ENCODE results near the gene PATL2.
"Not testable (repeated sequence)": the region's sequence is repeated elsewhere in the genome, so short reads cannot be mapped to it uniquely, and the experiment has no call there.

The PATL2 gene

GRCh38 chr15:44690245-44690644, 20.9 kb downstream of the PATL2 start:
- H3K9ac ChIP-seq (ENCODE audit: low read depth in 1 of 2, low read length in 2 of 2); H3K27me3 ChIP-seq (ENCODE audit: control insufficient read depth in 1 of 2, insufficient read depth in 2 of 2, low read length in 2 of 2); H3K9me3 ChIP-seq (ENCODE audit: control insufficient read depth in 1 of 2, low read length in 2 of 2); H3K27ac ChIP-seq (ENCODE audit: low read depth, low read length); H3K4me3 ChIP-seq (ENCODE audit: low read depth in 1 of 2, low read length in 2 of 2); H3K36me3 ChIP-seq (ENCODE audit: control insufficient read depth in 1 of 2, insufficient read depth in 2 of 2, low read length in 2 of 2); H3K4me1 ChIP-seq (ENCODE audit: control insufficient read depth in 1 of 2, insufficient read depth in 2 of 2, low read length in 2 of 2): not testable (repeated sequence)

GRCh38 chr15:44689318-44689717, 21.8 kb downstream of the PATL2 start:
- not testable (repeated sequence) for H3K27ac ChIP-seq (ENCODE audit: low read depth, low read length); H3K4me3 ChIP-seq (ENCODE audit: low read depth in 1 of 2, low read length in 2 of 2); H3K4me1 ChIP-seq (ENCODE audit: control insufficient read depth in 1 of 2, insufficient read depth in 2 of 2, low read length in 2 of 2); H3K9me3 ChIP-seq (ENCODE audit: control insufficient read depth in 1 of 2, low read length in 2 of 2); H3K27me3 ChIP-seq (ENCODE audit: control insufficient read depth in 1 of 2, insufficient read depth in 2 of 2, low read length in 2 of 2); H3K9ac ChIP-seq (ENCODE audit: low read depth in 1 of 2, low read length in 2 of 2); H3K36me3 ChIP-seq (ENCODE audit: control insufficient read depth in 1 of 2, insufficient read depth in 2 of 2, low read length in 2 of 2)

GRCh38 chr15:44682809-44683682, 28.1 kb downstream of the PATL2 start:
- H3K9me3 ChIP-seq (ENCODE audit: control insufficient read depth in 1 of 2, low read length in 2 of 2); H3K27me3 ChIP-seq (ENCODE audit: control insufficient read depth in 1 of 2, insufficient read depth in 2 of 2, low read length in 2 of 2); H3K36me3 ChIP-seq (ENCODE audit: control insufficient read depth in 1 of 2, insufficient read depth in 2 of 2, low read length in 2 of 2); H3K9ac ChIP-seq (ENCODE audit: low read depth in 1 of 2, low read length in 2 of 2); H3K27ac ChIP-seq (ENCODE audit: low read depth, low read length): not testable (repeated sequence)
- Histone ChIP-seq H3K4me3 (ENCODE audit: low read depth in 1 of 2, low read length in 2 of 2) (peak overlapping the region in 1 of 2 donors; percentile 32), H3K4me1 (ENCODE audit: control insufficient read depth in 1 of 2, insufficient read depth in 2 of 2, low read length in 2 of 2) (peaks cover 3 to 12% of the 10 kb centered on the region in 2 donors)

- Histone ChIP-seq H3K9ac (ENCODE audit: low read depth in 1 of 2, low read length in 2 of 2) (no peak overlapping the region), H3K27ac (ENCODE audit: low read depth, low read length) (no peak overlapping the region)
Observed at GRCh38 chr15:44682211-44682610, 28.9 kb downstream of the PATL2 start.

GRCh38 chr15:44676676-44677075, 34.4 kb downstream of the PATL2 start:
- no peak overlapping the region for H3K27ac ChIP-seq (ENCODE audit: low read depth, low read length)

More at GRCh38 chr15:44682211-44682610, 28.9 kb downstream of the PATL2 start:
- Histone ChIP-seq H3K36me3 (ENCODE audit: control insufficient read depth in 1 of 2, insufficient read depth in 2 of 2, low read length in 2 of 2) (no peaks in the 10 kb centered on the region), H3K27me3 (ENCODE audit: control insufficient read depth in 1 of 2, insufficient read depth in 2 of 2, low read length in 2 of 2) (no peaks in the 10 kb centered on the region), H3K4me3 (ENCODE audit: low read depth in 1 of 2, low read length in 2 of 2) (no peak overlapping the region), H3K4me1 (ENCODE audit: control insufficient read depth in 1 of 2, insufficient read depth in 2 of 2, low read length in 2 of 2) (peaks cover 3 to 12% of the 10 kb centered on the region in 2 donors), H3K9me3 (ENCODE audit: control insufficient read depth in 1 of 2, low read length in 2 of 2) (no peaks in the 10 kb centered on the region)

GRCh38 chr15:44675911-44676310, 35.2 kb downstream of the PATL2 start:
- no peak overlapping the region for H3K4me3 ChIP-seq (ENCODE audit: low read depth in 1 of 2, low read length in 2 of 2)
- H3K9ac ChIP-seq (ENCODE audit: low read depth in 1 of 2, low read length in 2 of 2) = no peak overlapping the region
- no peaks in the 10 kb centered on the region for H3K27me3 ChIP-seq (ENCODE audit: control insufficient read depth in 1 of 2, insufficient read depth in 2 of 2, low read length in 2 of 2)
- no peaks in the 10 kb centered on the region for H3K9me3 ChIP-seq (ENCODE audit: control insufficient read depth in 1 of 2, low read length in 2 of 2)
- no peak overlapping the region for H3K27ac ChIP-seq (ENCODE audit: low read depth, low read length)
- no peaks in the 10 kb centered on the region for H3K36me3 ChIP-seq (ENCODE audit: control insufficient read depth in 1 of 2, insufficient read depth in 2 of 2, low read length in 2 of 2)
- peaks cover 0 to 6% of the 10 kb centered on the region in 2 donors for H3K4me1 ChIP-seq (ENCODE audit: control insufficient read depth in 1 of 2, insufficient read depth in 2 of 2, low read length in 2 of 2)

More at GRCh38 chr15:44676676-44677075, 34.4 kb downstream of the PATL2 start:
- Histone ChIP-seq H3K9me3 (ENCODE audit: control insufficient read depth in 1 of 2, low read length in 2 of 2) (no peaks in the 10 kb centered on the region), H3K4me3 (ENCODE audit: low read depth in 1 of 2, low read length in 2 of 2) (no peak overlapping the region), H3K4me1 (ENCODE audit: control insufficient read depth in 1 of 2, insufficient read depth in 2 of 2, low read length in 2 of 2) (peaks cover 0 to 6% of the 10 kb centered on the region in 2 donors), H3K27me3 (ENCODE audit: control insufficient read depth in 1 of 2, insufficient read depth in 2 of 2, low read length in 2 of 2) (no peaks in the 10 kb centered on the region), H3K36me3 (ENCODE audit: control insufficient read depth in 1 of 2, insufficient read depth in 2 of 2, low read length in 2 of 2) (no peaks in the 10 kb centered on the region), H3K9ac (ENCODE audit: low read depth in 1 of 2, low read length in 2 of 2) (no peak overlapping the region)

GRCh38 chr15:44673639-44674038, 37.5 kb downstream of the PATL2 start:
- H3K27ac ChIP-seq (ENCODE audit: low read depth, low read length) = no peak overlapping the region
- no peaks in the 10 kb centered on the region for H3K27me3 ChIP-seq (ENCODE audit: control insufficient read depth in 1 of 2, insufficient read depth in 2 of 2, low read length in 2 of 2)
- no peaks in the 10 kb centered on the region for H3K36me3 ChIP-seq (ENCODE audit: control insufficient read depth in 1 of 2, insufficient read depth in 2 of 2, low read length in 2 of 2)
- H3K4me1 ChIP-seq (ENCODE audit: control insufficient read depth in 1 of 2, insufficient read depth in 2 of 2, low read length in 2 of 2) = peaks cover 0 to 6% of the 10 kb centered on the region in 2 donors
- H3K9ac ChIP-seq (ENCODE audit: low read depth in 1 of 2, low read length in 2 of 2) = no peak overlapping the region
- no peaks in the 10 kb centered on the region for H3K9me3 ChIP-seq (ENCODE audit: control insufficient read depth in 1 of 2, low read length in 2 of 2)
- H3K4me3 ChIP-seq (ENCODE audit: low read depth in 1 of 2, low read length in 2 of 2) = no peak overlapping the region

GRCh38 chr15:44670087-44670950, 40.8 kb downstream of the PATL2 start:
- peaks cover 0 to 11% of the 10 kb centered on the region in 2 donors for H3K4me1 ChIP-seq (ENCODE audit: control insufficient read depth in 1 of 2, insufficient read depth in 2 of 2, low read length in 2 of 2)
- H3K4me3 ChIP-seq (ENCODE audit: low read depth in 1 of 2, low read length in 2 of 2) = no peak overlapping the region
- no peaks in the 10 kb centered on the region for H3K36me3 ChIP-seq (ENCODE audit: control insufficient read depth in 1 of 2, insufficient read depth in 2 of 2, low read length in 2 of 2)
- H3K9ac ChIP-seq (ENCODE audit: low read depth in 1 of 2, low read length in 2 of 2) = no peak overlapping the region
- no peaks in the 10 kb centered on the region for H3K27me3 ChIP-seq (ENCODE audit: control insufficient read depth in 1 of 2, insufficient read depth in 2 of 2, low read length in 2 of 2)
- H3K9me3 ChIP-seq (ENCODE audit: control insufficient read depth in 1 of 2, low read length in 2 of 2) = no peaks in the 10 kb centered on the region
- H3K27ac ChIP-seq (ENCODE audit: low read depth, low read length) = no peak overlapping the region

- Histone ChIP-seq H3K4me3 (ENCODE audit: low read depth in 1 of 2, low read length in 2 of 2) (no peak overlapping the region), H3K9me3 (ENCODE audit: control insufficient read depth in 1 of 2, low read length in 2 of 2) (no peaks in the 10 kb centered on the region), H3K27me3 (ENCODE audit: control insufficient read depth in 1 of 2, insufficient read depth in 2 of 2, low read length in 2 of 2) (no peaks in the 10 kb centered on the region), H3K9ac (ENCODE audit: low read depth in 1 of 2, low read length in 2 of 2) (no peak overlapping the region), H3K27ac (ENCODE audit: low read depth, low read length) (no peak overlapping the region), H3K36me3 (ENCODE audit: control insufficient read depth in 1 of 2, insufficient read depth in 2 of 2, low read length in 2 of 2) (no peaks in the 10 kb centered on the region), H3K4me1 (ENCODE audit: control insufficient read depth in 1 of 2, insufficient read depth in 2 of 2, low read length in 2 of 2) (peaks cover 1 to 9% of the 10 kb centered on the region in 2 donors)
Observed at GRCh38 chr15:44668921-44669320, 42.2 kb downstream of the PATL2 start.

- H3K9ac ChIP-seq (ENCODE audit: low read depth in 1 of 2, low read length in 2 of 2) = no peak overlapping the region
- H3K4me1 ChIP-seq (ENCODE audit: control insufficient read depth in 1 of 2, insufficient read depth in 2 of 2, low read length in 2 of 2) = peaks cover 7 to 12% of the 10 kb centered on the region in 2 donors
- no peaks in the 10 kb centered on the region for H3K36me3 ChIP-seq (ENCODE audit: control insufficient read depth in 1 of 2, insufficient read depth in 2 of 2, low read length in 2 of 2)
- no peak overlapping the region for H3K27ac ChIP-seq (ENCODE audit: low read depth, low read length)
- no peak overlapping the region for H3K4me3 ChIP-seq (ENCODE audit: low read depth in 1 of 2, low read length in 2 of 2)
- H3K9me3 ChIP-seq (ENCODE audit: control insufficient read depth in 1 of 2, low read length in 2 of 2) = no peaks in the 10 kb centered on the region
- H3K27me3 ChIP-seq (ENCODE audit: control insufficient read depth in 1 of 2, insufficient read depth in 2 of 2, low read length in 2 of 2) = no peaks in the 10 kb centered on the region
Observed at GRCh38 chr15:44667039-44667360, 44.1 kb downstream of the PATL2 start.

Data from duodenal mucosa (tissue), 2 donors.